HK-2 (cell line): ENCODE data around the gene MAP6.
A peak's percentile ranks its signal among the peaks of the same experiment; 100 is the strongest.

Experiments
- DNase-seq: peaks from one replicate; pipeline ENCODE4 v3.0.0-alpha.2; 2018; ENCODE audit not compliant: unreplicated experiment

MAP6 gene

GRCh38 chr11:75631086-75631730 lies 37.6 kb downstream of the MAP6 start:
- DNase-seq = no peak

- no peak for DNase-seq
These were observed 40.8 kb downstream of the MAP6 start for GRCh38 chr11:75627906-75628668.

GRCh38 chr11:75626889-75627529 lies 41.8 kb downstream of the MAP6 start:
- DNase-seq = no peak

GRCh38 chr11:75625991-75626888 lies 42.6 kb downstream of the MAP6 start:
- DNase-seq = peak; percentile 31

GRCh38 chr11:75625021-75625420 lies 43.8 kb downstream of the MAP6 start:
- DNase-seq = no peak

GRCh38 chr11:75616281-75616680 lies 52.6 kb downstream of the MAP6 start:
- DNase-seq = no peak

- no peak for DNase-seq
These were observed 53.1 kb downstream of the MAP6 start for GRCh38 chr11:75615751-75616150.

- DNase-seq = no peak
These were observed 57.0 kb downstream of the MAP6 start for GRCh38 chr11:75611823-75612222.

- DNase-seq = no peak
These were observed 62.7 kb downstream of the MAP6 start for GRCh38 chr11:75606099-75606498.

- no peak for DNase-seq
These were observed 64.8 kb downstream of the MAP6 start for GRCh38 chr11:75603791-75604736.

- no peak for DNase-seq
These were observed 65.9 kb downstream of the MAP6 start for GRCh38 chr11:75602951-75603350.

- no peak for DNase-seq
These were observed 67.3 kb downstream of the MAP6 start for GRCh38 chr11:75601494-75601893.

GRCh38 chr11:75600356-75600755 lies 68.5 kb downstream of the MAP6 start:
- no peak for DNase-seq

- DNase-seq = no peak
These were observed 69.9 kb downstream of the MAP6 start for GRCh38 chr11:75598900-75599299.

GRCh38 chr11:75598264-75598663 lies 70.6 kb downstream of the MAP6 start:
- no peak for DNase-seq

GRCh38 chr11:75597636-75598035 lies 71.2 kb downstream of the MAP6 start:
- DNase-seq = no peak

GRCh38 chr11:75596914-75597313 lies 71.9 kb downstream of the MAP6 start:
- DNase-seq = no peak

- DNase-seq = no peak
These were observed 73.4 kb downstream of the MAP6 start for GRCh38 chr11:75595429-75595828.

GRCh38 chr11:75594211-75594610 lies 74.6 kb downstream of the MAP6 start:
- no peak for DNase-seq

GRCh38 chr11:75593286-75593915 lies 75.4 kb downstream of the MAP6 start:
- no peak for DNase-seq
